ENCODE data around the gene CDH18.

The CDH18 gene

GRCh38 chr5:19886123-19886917, 101.7 kb downstream of the CDH18 start:
- TF ChIP-seq, protein P1, sequence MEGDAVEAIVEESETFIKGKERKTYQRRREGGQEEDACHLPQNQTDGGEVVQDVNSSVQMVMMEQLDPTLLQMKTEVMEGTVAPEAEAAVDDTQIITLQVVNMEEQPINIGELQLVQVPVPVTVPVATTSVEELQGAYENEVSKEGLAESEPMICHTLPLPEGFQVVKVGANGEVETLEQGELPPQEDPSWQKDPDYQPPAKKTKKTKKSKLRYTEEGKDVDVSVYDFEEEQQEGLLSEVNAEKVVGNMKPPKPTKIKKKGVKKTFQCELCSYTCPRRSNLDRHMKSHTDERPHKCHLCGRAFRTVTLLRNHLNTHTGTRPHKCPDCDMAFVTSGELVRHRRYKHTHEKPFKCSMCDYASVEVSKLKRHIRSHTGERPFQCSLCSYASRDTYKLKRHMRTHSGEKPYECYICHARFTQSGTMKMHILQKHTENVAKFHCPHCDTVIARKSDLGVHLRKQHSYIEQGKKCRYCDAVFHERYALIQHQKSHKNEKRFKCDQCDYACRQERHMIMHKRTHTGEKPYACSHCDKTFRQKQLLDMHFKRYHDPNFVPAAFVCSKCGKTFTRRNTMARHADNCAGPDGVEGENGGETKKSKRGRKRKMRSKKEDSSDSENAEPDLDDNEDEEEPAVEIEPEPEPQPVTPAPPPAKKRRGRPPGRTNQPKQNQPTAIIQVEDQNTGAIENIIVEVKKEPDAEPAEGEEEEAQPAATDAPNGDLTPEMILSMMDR (IDR thresholded peaks at IDR 0.05; ENCODE audit: unreplicated experiment in 3 of 3) = no peak
- Mint-ChIP-seq H3K27me3 (ENCODE audit: low read depth) (no peaks in the 10 kb centered on the region), H3K4me1 (no peaks in the 10 kb centered on the region), H3K27ac (no peak overlapping the region), H3K4me3 (no peak overlapping the region), H3K9me3 (no peaks in the 10 kb centered on the region), H3K36me3 (ENCODE audit: low read depth) (no peaks in the 10 kb centered on the region)

DNA sequence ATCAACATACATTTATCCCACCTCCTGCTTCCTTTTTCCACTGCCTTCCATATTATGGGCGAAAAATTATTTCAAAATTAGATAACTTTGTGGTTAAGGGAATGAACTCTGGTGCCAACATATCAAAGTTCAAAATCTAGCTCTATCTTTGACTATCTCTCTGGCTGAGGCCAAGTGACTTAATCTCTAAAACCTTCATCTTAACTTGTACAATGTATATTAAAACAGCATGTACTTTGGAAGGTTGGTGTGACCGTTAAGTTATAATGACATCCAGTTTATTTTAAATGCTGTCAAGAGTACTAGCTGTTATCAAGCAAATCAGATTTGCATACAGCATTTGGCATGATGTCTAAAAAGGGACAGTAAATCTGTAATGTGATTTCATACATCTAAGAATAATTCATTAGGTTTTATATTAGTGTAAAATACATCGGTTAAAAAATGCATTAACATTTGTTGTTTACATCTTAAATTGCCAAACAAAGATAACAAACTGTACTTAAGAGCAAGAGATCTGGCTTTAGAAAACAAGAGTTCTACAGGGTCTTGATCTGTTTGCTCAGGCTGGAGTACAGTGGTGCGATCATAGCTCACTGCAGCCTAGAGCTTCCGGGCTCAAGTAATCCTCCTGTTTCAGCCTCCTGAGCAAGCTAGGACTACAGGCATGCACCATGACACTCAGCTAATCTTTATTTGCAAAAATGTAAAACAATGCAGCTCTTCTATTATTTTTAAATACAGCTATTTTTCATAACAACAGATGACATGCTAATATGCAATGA, 102.8 kb downstream of the CDH18 start:
- no peaks in the 10 kb centered on the region for H3K9me3 Mint-ChIP-seq
- no peak overlapping the region for H3K4me3 Mint-ChIP-seq
- no peak overlapping the region for H3K27ac Mint-ChIP-seq
- no peaks in the 10 kb centered on the region for H3K27me3 Mint-ChIP-seq (ENCODE audit: low read depth)
- TF ChIP-seq, protein P1 (IDR thresholded peaks at IDR 0.05; ENCODE audit: unreplicated experiment in 3 of 3) = no peak
- no peaks in the 10 kb centered on the region for H3K4me1 Mint-ChIP-seq
- H3K36me3 Mint-ChIP-seq (ENCODE audit: low read depth) = no peaks in the 10 kb centered on the region

DNA sequence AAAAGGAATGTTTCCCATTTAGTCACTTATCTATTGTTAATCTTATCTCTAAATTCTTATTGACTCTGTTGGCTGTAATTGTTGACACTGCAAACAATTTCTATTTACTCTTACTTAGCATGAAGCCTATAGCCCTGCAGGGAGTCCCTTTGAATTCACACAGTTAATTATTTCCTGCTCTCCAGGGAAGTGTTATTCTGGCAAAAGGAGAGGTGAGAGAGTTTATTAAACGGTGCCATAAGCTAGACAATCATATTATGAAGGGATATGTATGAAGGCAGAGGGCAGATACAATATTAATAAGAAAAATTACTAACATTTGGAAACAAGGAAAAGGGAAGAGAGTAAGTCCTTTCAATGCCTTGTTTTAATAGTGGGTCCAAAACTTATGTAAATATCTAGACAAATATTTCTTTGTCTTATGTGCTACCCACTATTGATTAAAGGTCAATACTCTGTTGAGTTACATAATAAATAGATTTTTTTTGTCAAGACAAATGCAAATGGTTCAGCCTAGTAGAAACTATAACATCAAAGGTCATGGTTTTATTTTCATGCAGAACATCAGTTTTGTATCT, 107.1 kb downstream of the CDH18 start:
- Mint-ChIP-seq H3K27ac (no peak overlapping the region), H3K9me3 (no peaks in the 10 kb centered on the region), H3K36me3 (ENCODE audit: low read depth) (no peaks in the 10 kb centered on the region), H3K4me3 (no peak overlapping the region), H3K4me1 (no peaks in the 10 kb centered on the region), H3K27me3 (ENCODE audit: low read depth) (no peaks in the 10 kb centered on the region)
- TF ChIP-seq, protein P1 (IDR thresholded peaks at IDR 0.05; ENCODE audit: unreplicated experiment in 3 of 3) = no peak

DNA sequence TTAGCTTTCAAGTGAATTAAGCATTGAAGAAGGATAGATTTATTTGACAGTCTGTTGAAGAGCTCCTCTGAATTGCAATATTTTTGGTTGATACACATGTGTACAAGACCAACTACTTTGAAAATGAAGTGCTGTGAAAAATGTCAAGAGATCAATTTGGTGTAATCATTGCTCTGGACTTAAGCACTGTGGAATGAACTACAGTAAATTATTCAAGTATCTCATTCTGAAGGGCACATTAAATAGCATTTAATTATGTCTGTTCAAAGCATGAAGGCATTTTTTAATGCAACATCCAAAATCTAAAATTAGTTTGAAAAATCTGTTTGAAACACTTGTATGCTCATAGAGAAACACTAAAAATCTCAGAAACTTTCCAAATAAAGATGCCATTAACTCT, 107.5 kb downstream of the CDH18 start:
- Mint-ChIP-seq H3K36me3 (ENCODE audit: low read depth) (no peaks in the 10 kb centered on the region), H3K4me3 (no peak overlapping the region), H3K27me3 (ENCODE audit: low read depth) (no peaks in the 10 kb centered on the region), H3K4me1 (no peaks in the 10 kb centered on the region), H3K9me3 (no peaks in the 10 kb centered on the region), H3K27ac (no peak overlapping the region)
- TF ChIP-seq, protein P1 (IDR thresholded peaks at IDR 0.05; ENCODE audit: unreplicated experiment in 3 of 3) = no peak

- no peaks in the 10 kb centered on the region for H3K36me3 Mint-ChIP-seq (ENCODE audit: low read depth)
- H3K4me3 Mint-ChIP-seq = no peak overlapping the region
- H3K27ac Mint-ChIP-seq = no peak overlapping the region
- H3K9me3 Mint-ChIP-seq = peaks cover 3% of the 10 kb centered on the region
- H3K27me3 Mint-ChIP-seq (ENCODE audit: low read depth) = no peaks in the 10 kb centered on the region
- TF ChIP-seq, protein P1 (IDR thresholded peaks at IDR 0.05; ENCODE audit: unreplicated experiment in 3 of 3) = no peak
- no peaks in the 10 kb centered on the region for H3K4me1 Mint-ChIP-seq
These were observed 113.2 kb downstream of the CDH18 start for GRCh38 chr5:19874811-19875210.

Data from nephron (organoid).